GM10847 (cell line): Measurements from ENCODE around the gene LRRC17.

Experiments used
- POLR2A ChIP-seq: IDR thresholded peaks from 2 replicates; pipeline ENCODE4 v1.6.1; 2011; ENCODE audit not compliant: insufficient read length; ENCODE audit errors: extremely low read depth

Gene LRRC17

DNA sequence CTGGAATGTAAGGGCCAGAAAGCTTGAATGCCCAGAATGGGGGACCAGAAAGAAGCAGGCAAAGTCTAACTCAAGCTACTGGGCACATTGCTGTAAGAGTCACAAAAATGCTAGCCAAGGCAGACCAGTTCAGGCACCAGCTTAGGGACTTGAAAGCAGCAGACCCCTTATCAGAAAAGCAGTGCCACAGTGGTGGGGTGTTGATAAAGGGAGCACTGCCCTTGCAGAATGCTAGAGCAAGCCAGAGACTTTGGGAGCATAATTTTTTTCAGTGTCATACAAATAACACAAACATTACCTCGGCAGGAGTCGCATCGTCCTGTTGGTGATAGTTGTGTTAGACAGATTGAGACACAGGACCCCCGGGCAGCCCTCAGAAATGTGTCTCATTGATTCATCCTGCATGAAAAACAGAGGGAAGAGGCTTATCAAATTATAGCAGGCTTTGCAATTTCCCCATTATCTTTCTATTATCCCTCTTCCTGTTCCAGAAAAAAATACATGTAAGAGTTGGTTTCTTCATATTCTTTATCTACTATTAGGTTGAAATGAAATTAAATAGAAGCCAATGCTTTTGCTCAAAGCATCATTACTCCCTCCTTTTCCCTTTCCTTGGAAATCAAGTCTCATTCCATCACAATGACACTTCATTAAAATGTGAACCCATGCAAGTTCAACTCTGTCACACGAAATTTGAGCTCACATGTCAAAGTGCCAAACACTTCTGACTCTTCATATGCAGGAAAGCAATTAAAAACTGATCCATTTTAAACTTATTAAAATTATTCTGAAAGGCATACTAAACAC lies 13.4 kb downstream of the LRRC17 start:
- no peak for TF ChIP-seq POLR2A

DNA sequence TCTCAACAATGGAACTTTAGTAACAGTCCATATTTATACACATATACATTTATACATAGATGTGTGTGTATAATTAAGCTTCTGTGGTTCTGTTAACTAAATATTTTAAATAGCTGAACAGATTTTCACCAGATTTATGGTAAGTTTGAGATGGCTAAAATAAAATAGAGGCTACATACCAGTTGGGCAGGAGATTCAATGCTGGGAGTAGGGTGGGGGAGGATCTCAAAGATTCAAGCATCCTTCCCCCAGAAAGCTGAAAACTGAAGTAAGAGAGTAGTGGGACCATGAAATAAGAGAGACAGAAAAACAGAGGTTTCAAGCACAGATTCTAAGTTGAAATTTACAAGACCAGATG lies 14.0 kb downstream of the LRRC17 start:
- TF ChIP-seq POLR2A: no peak

DNA sequence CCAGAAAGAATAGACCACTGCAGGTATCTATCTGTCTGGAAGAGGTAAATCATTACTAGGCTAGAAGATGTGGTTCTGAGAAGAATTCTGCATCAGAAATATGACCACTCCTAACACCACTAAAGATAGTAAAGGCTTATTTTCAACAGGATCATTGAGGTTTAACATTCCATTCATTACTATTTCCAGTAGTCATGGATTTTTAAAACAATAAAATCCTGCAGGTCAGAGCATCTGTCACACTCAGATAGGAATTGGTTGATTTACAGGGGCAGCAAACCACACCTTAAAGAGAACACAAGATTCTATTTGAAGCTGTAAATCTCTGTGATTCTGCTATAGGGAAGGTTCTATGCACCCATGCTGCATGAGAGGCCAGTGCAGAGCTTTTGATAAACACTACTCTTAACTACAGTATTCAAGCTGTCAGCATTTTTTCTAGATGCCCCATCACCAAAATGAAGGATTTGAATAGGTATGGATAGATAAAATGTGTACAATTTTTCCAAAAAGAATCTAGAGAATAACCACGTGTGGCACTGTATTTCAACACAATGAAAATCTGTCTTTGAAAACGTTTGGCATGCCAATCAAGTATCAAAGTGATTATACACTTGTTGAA lies 14.6 kb downstream of the LRRC17 start:
- TF ChIP-seq POLR2A: no peak

DNA sequence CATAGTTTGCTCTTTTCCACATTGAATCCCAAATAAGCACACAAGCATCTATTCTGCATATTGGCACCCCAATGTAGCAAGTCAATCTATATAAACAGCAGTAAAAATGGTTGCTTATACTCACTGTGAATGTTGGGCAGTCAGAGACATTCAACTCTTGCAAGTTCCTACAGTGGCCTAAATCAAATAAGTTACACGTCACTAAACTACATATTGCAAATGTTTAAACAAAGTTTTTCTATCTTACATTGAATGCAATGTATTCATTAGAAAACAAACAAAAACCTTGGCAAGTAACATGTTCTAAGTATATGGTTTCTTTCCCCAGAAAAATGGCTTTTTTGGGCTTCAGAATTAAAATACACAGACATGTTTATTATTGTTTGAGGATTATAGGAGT lies 19.0 kb downstream of the LRRC17 start:
- TF ChIP-seq POLR2A: no peak

DNA sequence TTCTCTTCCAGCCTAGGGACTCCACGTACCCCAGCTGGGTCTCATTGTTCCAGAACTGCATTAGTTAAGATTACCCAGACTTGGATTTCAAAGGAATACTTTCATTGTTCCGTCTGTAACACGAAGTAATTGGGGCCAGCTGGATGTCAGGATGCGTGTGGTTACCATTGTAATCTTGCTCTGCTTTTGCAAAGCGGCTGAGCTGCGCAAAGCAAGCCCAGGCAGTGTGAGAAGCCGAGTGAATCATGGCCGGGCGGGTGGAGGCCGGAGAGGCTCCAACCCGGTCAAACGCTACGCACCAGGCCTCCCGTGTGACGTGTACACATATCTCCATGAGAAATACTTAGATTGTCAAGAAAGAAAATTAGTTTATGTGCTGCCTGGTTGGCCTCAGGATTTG lies 21.0 kb downstream of the LRRC17 start:
- TF ChIP-seq POLR2A: no peak

DNA sequence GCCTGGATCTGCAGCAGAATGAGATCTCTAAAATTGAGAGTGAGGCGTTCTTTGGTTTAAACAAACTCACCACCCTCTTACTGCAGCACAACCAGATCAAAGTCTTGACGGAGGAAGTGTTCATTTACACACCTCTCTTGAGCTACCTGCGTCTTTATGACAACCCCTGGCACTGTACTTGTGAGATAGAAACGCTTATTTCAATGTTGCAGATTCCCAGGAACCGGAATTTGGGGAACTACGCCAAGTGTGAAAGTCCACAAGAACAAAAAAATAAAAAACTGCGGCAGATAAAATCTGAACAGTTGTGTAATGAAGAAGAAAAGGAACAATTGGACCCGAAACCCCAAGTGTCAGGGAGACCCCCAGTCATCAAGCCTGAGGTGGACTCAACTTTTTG lies 21.4 kb downstream of the LRRC17 start:
- no peak for TF ChIP-seq POLR2A

DNA sequence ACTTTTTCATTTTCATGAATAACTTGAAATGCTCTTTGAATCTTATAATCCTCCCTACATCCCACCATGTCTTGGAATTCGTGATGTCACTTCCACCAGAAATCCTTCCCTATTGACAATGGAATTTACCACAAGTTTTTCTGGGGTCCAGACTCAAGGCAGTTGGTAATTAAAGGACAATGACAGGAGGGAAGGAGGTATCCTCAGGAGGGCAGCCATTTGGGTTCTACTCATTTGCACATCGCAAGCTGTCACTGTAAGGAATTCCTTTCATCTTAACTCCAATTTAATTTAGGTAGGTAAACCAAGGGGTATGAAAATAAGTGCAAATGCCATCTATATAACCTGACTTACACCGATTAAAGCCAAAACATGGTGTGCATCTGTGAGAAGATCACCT lies 21.9 kb downstream of the LRRC17 start:
- no peak for TF ChIP-seq POLR2A

DNA sequence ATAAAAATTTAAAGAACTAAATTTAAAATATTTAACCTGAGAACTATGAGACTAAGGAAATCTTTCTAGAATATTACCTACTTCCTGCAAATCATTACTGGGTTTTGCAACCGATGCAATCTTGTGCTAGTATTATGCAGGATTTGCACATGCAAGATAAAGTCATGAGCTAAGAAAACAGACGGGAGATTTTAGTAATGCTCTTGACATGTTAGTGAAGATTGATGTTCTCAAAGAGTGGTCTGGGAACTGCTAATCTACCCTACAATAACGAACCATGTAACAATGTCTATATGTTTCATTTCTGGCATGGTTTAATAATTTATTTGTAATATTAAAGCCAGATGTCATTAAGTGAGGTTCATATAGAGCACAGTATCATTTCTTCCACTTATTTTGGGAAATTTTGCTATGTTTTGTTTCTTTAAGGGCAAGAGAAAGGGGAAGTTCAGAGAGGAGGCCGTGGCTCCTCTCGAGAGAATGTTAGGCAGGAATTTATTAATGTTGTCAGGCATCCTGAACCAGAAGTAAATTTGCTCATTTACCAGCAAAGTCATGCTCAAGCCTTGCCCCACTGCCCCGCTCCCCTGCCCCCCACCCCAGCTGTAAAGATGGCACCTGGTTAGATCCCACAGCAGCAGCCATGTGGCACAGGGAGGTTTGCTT lies 22.8 kb downstream of the LRRC17 start:
- TF ChIP-seq POLR2A: no peak

DNA sequence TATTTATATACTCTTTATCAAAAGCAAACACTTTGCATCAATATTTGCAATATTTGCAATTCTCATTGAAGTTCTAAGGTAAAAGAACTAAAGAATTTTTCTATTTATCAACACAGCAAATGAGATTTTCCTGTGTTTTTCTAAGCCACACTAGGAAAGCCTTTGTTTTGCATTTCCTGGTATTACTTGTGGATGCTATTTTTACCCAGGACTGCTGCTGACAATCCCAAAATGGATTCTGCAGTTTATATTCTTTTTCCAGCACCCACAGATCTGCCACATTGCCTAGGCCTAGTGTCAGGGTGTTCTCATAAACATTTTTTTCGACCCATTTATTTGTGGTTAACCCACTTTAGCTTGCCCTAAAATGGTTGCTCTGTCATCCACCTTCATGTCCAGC lies 25.9 kb downstream of the LRRC17 start:
- TF ChIP-seq POLR2A: no peak

DNA sequence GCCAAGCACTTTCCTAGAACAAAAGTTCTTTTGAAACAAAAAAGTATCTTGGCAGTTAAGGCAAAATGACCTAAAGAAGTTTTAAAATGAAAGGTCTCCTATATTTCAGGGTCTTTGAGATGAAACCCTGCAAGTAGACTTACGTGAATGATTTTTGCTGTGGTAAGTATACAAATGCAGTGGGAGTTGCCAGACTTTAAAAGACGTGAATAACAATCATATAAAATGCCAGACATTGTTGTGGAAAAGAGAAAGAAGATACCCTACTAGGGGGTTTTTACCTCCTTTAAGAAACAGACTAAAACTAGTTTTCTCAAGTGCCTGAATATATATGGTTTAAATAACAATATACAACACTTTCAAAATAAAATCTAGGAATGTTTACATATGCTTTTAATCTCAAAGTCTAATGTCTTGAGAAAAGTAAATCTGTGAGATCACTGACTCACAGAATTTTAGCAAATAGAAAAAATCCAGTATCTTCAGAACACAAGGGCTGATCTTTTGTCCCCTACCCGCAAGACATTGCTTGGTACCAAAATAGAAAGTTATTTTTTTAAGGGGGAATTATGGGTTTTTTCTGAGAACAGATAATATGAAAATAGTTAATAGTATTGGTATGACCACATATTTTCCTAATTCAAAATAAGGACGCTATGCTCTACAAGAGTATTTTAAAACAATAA lies 29.5 kb downstream of the LRRC17 start:
- no peak for TF ChIP-seq POLR2A

DNA sequence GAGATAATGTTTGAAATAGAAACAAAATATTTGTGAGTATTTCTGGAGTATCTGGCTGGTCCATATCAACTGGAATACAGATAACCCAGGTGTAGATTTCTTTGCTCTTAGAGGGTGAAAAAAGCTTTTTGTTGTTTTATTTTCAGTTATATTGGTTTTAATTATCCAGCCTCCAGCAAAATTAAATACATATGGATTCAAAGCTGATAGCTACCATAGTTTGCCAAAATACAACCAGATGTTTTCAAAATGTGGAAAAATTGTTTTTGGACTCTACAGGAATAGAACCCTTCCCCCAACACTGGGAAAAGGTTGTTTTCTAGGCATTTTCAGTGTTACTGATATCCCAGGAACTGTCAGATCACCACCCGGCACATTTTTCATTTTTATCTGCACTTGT lies 30.1 kb downstream of the LRRC17 start:
- no peak for TF ChIP-seq POLR2A

DNA sequence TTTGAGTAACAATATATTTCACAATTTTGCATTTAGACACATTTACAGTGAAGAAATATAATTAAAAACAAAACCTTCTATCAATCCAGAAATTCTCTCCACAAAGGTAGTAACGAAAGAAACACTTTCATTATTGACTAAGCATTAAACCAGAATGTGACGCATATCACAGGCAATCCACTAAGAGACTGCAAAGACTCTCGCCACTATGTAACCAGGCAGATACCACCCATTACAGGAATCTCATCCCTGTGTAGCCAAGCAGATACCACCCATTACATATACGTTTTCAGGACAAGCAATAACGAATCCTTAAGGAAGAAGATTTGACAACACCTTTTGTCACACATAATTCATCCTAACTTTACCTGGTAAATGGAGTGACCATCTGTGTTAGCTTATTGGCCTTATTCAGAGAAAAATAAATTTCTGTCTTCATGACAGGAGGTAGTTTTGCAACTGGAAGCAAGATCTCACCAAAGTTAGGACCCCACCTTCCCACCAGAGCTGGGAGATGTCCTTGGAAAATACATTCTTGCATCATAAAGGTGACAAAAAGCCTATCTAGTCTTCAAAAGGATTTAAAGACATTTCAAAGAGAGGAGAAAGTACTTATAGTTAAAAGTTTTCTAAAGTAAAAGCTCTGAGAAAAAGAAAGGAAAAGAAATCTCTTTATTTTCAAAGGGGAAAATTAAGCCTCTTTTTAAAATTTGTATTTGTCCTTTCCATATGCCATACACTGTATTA lies 30.8 kb downstream of the LRRC17 start:
- TF ChIP-seq POLR2A: no peak

DNA sequence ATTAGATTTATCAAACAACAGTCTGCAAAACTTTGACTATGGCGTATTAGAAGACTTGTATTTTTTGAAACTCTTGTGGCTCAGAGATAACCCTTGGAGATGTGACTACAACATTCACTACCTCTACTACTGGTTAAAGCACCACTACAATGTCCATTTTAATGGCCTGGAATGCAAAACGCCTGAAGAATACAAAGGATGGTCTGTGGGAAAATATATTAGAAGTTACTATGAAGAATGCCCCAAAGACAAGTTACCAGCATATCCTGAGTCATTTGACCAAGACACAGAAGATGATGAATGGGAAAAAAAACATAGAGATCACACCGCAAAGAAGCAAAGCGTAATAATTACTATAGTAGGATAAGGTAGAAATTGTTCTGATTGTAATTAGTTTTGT lies 31.4 kb downstream of the LRRC17 start:
- no peak for TF ChIP-seq POLR2A

DNA sequence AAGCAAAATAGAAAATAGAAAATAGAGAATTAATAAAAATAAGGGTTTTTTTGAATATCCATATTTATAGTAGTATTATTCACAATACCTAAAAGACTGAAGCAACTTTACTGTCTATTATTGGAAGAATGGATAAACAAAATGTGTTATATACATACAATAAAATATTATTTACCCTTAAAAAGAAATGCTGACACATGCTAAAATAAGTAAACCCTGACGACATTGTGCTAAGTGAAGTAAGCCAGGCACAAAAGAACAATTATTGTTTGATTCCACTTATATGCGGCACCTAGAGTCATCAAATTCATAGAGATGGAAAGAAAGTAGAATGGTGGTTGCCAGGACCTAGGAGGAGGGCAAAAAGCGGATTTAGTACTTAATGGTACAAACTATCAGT lies 39.0 kb downstream of the LRRC17 start:
- no peak for TF ChIP-seq POLR2A

DNA sequence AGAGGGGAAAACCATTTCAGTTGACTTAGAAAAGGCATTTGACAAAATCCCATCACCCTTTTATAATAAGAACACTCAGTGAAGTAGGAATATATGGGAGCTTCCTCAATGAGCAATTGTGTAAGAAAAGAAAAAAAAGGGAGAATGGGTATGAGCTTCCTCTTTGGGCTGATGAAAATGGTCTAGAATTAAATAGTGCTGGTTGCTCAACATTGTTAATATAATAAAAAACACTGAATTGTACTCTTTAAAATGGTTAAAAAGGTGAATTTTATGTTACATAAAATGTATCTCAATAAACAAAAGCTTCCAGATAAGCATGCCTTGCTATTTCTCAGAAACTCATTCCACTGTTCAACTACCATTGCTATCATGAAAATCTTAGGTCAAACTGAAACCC lies 40.6 kb downstream of the LRRC17 start:
- no peak for TF ChIP-seq POLR2A
